ENCODE data around the gene MBNL1. TPM values are rescaled to one million over a fixed set of nuclear protein-coding genes. Genes with fewer than 3 reads are reported as not detected.

Gene MBNL1
- total RNA-seq, 1 experiment from 2014 or later = 140 TPM

DNA sequence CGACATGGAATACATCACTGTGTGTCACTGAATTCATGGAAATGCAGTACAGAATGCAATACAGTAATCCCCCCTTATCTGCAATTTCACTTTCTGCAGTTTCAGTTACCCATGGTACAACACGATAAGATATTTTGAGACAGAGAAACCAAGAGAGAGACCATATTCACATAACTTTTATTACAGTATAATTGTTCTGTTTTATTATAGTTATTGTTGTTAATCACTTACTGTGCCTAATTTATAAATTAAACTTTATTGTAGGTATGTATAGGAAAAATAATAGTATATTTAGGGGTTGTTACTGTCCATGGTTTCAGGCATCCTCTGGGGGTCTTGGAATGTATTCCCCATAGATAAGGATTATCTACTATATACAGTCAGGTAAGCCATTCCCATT lies 61.8 kb downstream of the MBNL1 start:
- no peaks in the 10 kb centered on the region for H3K9me3 ChIP-seq (ENCODE audit: control insufficient read depth, insufficient read depth, low read depth, low read length)
- ChIA-PET CTCF (no interaction called here), POLR2A (no interaction called here)
- no peaks in the 10 kb centered on the region for H3K36me3 ChIP-seq (ENCODE audit: control insufficient read depth, insufficient read depth, low read length)
- ATAC-seq = 0 out of 2 replicates have a peak, but pooled peaks have one; percentile 20
- TF ChIP-seq TCF7L2 (IDR thresholded peaks at IDR 0.05; ENCODE audit: low read depth, low read length) (no peak), SIN3A (IDR thresholded peaks at IDR 0.05; ENCODE audit: borderline replicate concordance, insufficient read depth, low read depth, low read length) (no peak)
- TF ChIP-seq, protein P1, sequence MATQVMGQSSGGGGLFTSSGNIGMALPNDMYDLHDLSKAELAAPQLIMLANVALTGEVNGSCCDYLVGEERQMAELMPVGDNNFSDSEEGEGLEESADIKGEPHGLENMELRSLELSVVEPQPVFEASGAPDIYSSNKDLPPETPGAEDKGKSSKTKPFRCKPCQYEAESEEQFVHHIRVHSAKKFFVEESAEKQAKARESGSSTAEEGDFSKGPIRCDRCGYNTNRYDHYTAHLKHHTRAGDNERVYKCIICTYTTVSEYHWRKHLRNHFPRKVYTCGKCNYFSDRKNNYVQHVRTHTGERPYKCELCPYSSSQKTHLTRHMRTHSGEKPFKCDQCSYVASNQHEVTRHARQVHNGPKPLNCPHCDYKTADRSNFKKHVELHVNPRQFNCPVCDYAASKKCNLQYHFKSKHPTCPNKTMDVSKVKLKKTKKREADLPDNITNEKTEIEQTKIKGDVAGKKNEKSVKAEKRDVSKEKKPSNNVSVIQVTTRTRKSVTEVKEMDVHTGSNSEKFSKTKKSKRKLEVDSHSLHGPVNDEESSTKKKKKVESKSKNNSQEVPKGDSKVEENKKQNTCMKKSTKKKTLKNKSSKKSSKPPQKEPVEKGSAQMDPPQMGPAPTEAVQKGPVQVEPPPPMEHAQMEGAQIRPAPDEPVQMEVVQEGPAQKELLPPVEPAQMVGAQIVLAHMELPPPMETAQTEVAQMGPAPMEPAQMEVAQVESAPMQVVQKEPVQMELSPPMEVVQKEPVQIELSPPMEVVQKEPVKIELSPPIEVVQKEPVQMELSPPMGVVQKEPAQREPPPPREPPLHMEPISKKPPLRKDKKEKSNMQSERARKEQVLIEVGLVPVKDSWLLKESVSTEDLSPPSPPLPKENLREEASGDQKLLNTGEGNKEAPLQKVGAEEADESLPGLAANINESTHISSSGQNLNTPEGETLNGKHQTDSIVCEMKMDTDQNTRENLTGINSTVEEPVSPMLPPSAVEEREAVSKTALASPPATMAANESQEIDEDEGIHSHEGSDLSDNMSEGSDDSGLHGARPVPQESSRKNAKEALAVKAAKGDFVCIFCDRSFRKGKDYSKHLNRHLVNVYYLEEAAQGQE (IDR thresholded peaks at IDR 0.05; ENCODE audit: insufficient read depth in 1 of 2, low read depth in 2 of 2, low read length in 1 of 2) = no peak
- H3K4me3 ChIP-seq (ENCODE audit: low read depth in 2 of 2, low read length in 2 of 2) = no peak overlapping the region
- intact Hi-C loops (cut with micrococcal nuclease; ENCODE audit: unreplicated experiment) (no loop called here), in situ Hi-C loops (cut with HindIII; ENCODE audit: low pct_unique_long_range_greater_than_20kb, low sequenced_read_pairs) (no loop called here)
- H3K27ac ChIP-seq (ENCODE audit: low read length) = no peak overlapping the region
- no TSS peak for BruUV-seq (replicated peaks)
- no peaks in the 10 kb centered on the region for H3K27me3 ChIP-seq (ENCODE audit: control insufficient read depth, insufficient read depth, low read length)
- H3K4me1 ChIP-seq (ENCODE audit: control insufficient read depth, insufficient read depth, low read length) = peaks cover 30% of the 10 kb centered on the region
- DNase-seq (ENCODE audit: low read depth, low spot score) = no peak

DNA sequence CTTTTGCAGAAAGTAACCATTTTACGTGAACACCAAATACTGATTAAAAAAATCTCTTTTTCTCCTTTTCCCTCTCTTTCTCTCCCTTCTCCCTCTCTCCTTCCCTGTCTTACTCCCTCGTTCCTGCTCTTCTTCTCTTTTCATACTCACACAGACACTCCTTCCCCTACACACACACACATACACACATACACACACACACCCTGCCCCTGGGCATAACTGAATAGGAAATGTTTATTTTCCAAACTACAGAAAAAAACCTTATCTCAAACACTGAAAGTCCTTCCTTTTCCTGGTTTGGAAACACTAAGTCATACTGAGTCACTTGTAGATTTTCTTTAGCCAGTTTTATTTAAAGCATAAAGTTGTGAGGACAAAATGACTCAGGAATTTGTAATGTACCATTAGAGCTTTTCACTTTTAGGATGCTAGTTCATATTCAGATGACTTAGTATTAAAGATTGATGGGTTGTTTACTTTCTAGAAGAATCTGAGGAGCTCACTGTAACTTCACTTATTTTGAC lies 62.4 kb downstream of the MBNL1 start:
- DNase-seq (ENCODE audit: low read depth, low spot score) (peak; percentile 82), ATAC-seq (peak; percentile 63)
- no TSS peak for BruUV-seq (replicated peaks)
- intact Hi-C loops (cut with micrococcal nuclease; ENCODE audit: unreplicated experiment) = no loop called here
- Histone ChIP-seq H3K9me3 (ENCODE audit: control insufficient read depth, insufficient read depth, low read depth, low read length) (no peaks in the 10 kb centered on the region), H3K4me1 (ENCODE audit: control insufficient read depth, insufficient read depth, low read length) (peaks cover 30% of the 10 kb centered on the region), H3K4me3 (ENCODE audit: low read depth in 2 of 2, low read length in 2 of 2) (no peak overlapping the region), H3K27ac (ENCODE audit: low read length) (peak overlapping the region; percentile 0; the same call in 1 of the 2 replicates), H3K27me3 (ENCODE audit: control insufficient read depth, insufficient read depth, low read length) (no peaks in the 10 kb centered on the region), H3K36me3 (ENCODE audit: control insufficient read depth, insufficient read depth, low read length) (no peaks in the 10 kb centered on the region)
- POLR2A ChIA-PET = interaction anchor here (0.5 kb wide), 1 partner anchor 16 kb away, joined by 5 read pairs; no protein-coding TSS in a partner anchor
- in situ Hi-C loops (cut with HindIII; ENCODE audit: low pct_unique_long_range_greater_than_20kb, low sequenced_read_pairs) = no loop called here
- TF ChIP-seq POLR2AphosphoS5 (IDR thresholded peaks at IDR 0.05; ENCODE audit: low read depth, low read length) = no peak
- TF ChIP-seq, protein P1 (IDR thresholded peaks at IDR 0.05; ENCODE audit: insufficient read depth in 1 of 2, low read depth in 2 of 2, low read length in 1 of 2) = no peak
- TF ChIP-seq SIN3A (IDR thresholded peaks at IDR 0.05; ENCODE audit: borderline replicate concordance, insufficient read depth, low read depth, low read length) = no peak
- TF ChIP-seq, protein P2, sequence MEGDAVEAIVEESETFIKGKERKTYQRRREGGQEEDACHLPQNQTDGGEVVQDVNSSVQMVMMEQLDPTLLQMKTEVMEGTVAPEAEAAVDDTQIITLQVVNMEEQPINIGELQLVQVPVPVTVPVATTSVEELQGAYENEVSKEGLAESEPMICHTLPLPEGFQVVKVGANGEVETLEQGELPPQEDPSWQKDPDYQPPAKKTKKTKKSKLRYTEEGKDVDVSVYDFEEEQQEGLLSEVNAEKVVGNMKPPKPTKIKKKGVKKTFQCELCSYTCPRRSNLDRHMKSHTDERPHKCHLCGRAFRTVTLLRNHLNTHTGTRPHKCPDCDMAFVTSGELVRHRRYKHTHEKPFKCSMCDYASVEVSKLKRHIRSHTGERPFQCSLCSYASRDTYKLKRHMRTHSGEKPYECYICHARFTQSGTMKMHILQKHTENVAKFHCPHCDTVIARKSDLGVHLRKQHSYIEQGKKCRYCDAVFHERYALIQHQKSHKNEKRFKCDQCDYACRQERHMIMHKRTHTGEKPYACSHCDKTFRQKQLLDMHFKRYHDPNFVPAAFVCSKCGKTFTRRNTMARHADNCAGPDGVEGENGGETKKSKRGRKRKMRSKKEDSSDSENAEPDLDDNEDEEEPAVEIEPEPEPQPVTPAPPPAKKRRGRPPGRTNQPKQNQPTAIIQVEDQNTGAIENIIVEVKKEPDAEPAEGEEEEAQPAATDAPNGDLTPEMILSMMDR (IDR thresholded peaks at IDR 0.05) = no peak
- no peak for TF ChIP-seq TCF7L2 (IDR thresholded peaks at IDR 0.05; ENCODE audit: low read depth, low read length)
- CTCF ChIA-PET = no interaction called here

All from Panc1 (cell line).